ENCODE data around the gene JPT1.

DNA sequence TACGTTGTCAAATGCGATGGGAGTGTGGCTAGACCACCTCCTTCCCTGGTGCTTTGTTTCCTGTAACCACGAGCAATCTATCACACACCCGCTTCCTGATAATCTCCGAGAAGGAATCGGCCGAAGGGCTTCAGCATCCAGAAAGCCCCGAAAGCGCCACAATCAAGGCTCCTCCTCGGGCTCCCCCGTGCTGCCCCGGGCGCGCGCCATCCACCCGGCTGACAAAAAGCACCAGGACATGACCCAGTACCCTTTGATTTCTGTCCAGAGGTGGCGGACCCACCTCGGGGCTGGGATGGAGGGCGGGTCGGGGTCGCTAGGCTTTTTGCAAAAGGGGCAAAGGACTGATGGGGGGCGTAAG is 45.3 kb downstream of the JPT1 start:
- TF ChIP-seq FOXM1 (IDR thresholded peaks at IDR 0.05; ENCODE audit: borderline replicate concordance) (no peak), FOXA1 (IDR thresholded peaks at IDR 0.05) (no peak), TARDBP (IDR thresholded peaks at IDR 0.05) (no peak), SP1 (IDR thresholded peaks at IDR 0.05) (no peak)

Measured in HEK293T (cell line).